GM19025 (cell line): ENCODE data around the gene CPVL.
"Not testable (repeated sequence)": the region's sequence is repeated elsewhere in the genome, so short reads cannot be mapped to it uniquely, and the experiment has no call there.

Experiments
- ATAC-seq: cut with Tn5 transposase; IDR thresholded peaks from one replicate; pipeline ENCODE4 v1.9.1; 2021; ENCODE audit warnings: mild to moderate bottlenecking, low read depth, moderate library complexity; ENCODE audit not compliant: unreplicated experiment

Gene CPVL

GRCh38 chr7:29122759-29123158 is 23.6 kb downstream of the CPVL start:
- ATAC-seq, result no peak

DNA sequence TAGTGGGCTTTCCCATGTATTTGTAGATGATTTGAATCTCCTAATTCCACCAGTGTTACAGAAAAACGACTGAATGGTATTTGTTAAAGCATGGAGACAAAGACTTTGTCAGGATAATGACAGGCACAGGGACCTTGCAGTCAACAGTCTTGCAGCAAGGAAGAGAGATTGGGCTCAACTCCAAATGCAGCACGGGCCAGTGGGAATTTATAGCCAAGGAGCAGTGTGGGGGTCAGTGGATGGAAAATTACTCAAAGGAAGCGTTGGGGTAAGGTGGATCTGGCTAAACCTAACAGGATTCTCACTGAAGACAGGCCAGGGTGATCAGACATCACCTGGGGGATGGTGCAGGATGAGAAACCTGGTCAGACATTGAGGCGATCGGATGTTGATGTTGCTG is 24.3 kb downstream of the CPVL start:
- ATAC-seq, result no peak

DNA sequence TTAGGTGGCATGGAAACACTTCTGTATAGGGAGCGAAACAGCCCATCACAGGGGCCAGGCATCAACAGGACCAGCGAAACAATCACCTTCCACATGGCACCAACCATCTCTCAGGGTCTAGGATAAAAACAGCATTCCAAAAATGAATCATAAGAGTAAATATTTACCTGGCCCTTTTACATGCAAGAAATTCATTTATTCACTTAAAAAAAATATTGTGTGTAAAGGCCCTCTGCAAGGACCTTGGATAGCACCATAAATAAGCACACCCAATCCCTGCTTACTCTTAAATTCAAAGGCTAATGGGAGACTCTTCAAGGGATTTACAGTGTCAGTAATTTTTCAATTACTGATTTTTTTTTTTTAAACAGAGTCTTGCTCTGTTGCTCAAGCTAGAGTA is 25.4 kb downstream of the CPVL start:
- no peak for ATAC-seq

DNA sequence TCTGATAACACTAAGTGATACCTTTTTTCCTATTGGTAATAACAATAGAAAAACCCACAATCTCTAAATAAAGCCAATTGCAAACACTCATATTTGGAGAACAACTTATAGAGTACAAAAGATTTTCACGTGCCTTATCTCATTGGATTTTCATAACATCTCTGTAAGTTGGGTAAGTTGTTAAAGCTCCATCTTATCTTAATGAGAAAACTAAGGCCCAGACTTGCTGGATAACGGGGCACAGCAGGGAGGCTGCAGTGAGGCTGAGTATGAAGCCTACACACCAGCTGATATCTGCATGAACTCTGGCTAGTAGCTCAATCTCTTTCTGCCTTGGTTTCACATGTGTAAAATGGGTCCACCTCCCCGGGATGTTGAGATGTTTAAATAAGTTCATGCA is 26.8 kb downstream of the CPVL start:
- no peak for ATAC-seq

DNA sequence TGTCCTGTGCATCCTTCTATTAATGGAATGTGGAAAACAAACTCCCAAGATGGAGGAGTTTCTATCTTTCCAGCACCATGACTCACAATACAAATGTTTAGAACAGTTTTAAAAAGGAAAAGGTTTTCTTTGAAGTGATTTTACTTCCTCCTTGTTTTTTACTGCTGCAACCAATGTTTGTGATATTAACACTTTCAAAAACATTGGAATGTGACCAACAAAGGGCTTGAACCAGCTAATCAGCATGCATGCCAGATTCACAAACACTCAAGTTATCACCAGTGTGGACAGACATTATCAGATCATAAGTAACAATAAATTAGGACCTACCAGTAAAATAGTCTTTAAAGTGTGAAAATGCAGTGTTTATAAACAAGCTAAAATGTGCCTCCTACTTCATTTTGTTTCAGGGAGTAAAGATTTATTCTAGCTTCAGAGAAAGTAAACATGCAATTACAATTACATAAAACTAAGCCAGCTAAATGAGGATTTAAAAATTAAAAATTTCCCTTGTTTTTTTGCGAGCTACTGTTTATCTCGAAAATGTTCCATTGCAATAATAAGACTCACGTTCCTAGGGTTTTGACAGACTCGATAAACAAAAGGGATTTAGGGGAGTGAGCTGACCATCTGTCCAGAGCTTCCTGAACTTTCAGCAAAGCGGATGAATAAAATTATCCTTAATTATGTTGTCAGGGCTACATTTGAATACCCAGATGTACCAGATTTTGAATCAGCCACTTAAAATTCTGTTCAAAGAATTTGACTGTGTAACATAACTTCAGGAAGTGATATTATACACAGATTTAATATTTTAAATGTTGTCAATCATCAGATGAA is 29.8 kb downstream of the CPVL start:
- no peak for ATAC-seq

GRCh38 chr7:29115753-29116152 is 30.6 kb downstream of the CPVL start:
- no peak for ATAC-seq

- ATAC-seq, result no peak
These were observed 31.1 kb downstream of the CPVL start for GRCh38 chr7:29115130-29115687.

DNA sequence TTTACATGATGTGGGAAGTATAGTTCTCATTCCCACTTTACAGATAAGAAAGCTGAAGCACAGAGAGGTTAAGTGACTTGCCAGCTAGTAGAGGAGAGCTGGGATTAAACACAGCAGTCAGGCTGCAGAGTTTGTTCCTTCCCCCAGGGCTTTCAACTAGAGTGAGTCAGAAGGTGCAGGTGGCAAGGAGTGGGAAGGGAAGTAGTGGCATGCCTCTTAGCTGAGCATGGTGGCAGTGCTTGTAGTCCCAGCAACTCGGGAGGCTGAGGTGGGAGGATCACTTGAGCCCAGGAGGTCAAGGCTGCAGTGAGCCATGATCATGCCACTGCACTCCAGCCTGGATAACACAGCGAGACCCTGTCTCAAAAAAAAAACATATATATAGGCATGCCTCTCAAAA is 32.1 kb downstream of the CPVL start:
- ATAC-seq, result not testable (repeated sequence)

DNA sequence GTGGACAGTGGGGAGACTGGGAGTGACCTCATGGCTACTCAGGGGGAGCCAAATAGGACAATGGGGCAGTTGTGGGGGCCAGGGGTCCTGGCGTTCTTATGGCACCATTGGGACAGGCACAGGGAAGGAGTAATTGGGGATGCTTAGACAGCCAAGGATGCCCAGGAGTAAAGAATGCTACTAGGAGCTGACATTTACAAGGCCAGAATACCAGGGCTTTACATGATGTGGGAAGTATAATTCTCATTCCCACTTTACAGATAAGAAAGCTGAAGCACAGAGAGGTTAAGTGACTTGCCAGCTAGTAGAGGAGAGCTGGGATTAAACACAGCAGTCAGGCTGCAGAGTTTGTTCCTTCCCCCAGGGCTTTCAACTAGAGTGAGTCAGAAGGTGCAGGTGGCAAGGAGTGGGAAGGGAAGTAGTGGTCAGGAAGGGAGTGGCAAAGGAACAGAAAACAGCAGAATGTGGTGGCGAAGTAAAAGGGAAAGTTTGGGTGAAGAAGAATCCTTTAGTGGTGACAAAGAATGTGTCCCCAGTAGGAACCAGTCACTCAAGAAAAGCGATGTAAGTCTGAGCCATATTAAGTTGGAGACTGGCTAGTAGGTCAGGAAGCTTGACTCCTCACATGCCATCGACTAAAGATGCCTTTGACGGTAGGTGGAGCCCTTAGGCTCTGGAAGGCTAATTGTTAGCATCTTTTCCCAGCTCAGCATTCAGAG is 32.8 kb downstream of the CPVL start:
- ATAC-seq, result no peak

DNA sequence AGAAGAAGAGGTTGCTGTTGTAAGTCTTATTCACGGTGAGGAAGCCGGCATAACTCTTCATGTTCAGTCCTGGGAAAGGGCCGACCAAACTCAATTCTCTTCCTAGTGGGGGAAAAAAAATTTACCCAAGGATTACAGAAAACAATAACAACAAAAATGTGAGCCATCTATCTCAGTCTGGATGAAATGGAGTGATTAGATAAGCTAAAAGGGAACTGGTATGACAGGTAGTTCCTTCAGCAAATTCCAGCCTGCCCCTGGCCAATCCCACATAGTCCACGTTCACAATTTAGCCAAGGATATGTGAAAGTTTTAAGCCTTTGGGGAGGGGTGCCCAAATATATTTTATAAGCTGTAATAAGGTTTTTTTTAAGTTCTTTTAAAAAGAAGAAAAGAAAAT is 33.6 kb downstream of the CPVL start:
- no peak for ATAC-seq

GRCh38 chr7:29109899-29110298 is 36.4 kb downstream of the CPVL start:
- no peak for ATAC-seq

GRCh38 chr7:29109358-29109757 is 37.0 kb downstream of the CPVL start:
- ATAC-seq, result no peak

DNA sequence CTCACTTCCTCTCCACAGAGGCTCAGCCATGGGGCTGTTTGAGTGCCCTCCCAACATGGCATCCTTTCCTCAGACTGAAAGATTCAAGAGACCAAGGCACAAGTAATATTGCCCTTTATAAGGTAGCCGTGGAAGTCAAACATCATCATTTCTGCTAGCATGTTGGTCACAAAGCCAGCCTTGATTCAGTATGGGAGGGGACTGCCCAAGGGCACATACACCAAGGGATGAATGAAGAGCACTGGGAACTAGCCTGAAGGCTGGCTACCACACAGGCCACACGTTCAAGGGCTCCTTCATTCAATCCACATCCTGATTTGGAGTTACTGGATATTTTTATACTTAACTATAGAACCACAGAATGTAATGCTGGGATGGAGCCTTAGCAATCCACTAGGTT is 39.3 kb downstream of the CPVL start:
- no peak for ATAC-seq

GRCh38 chr7:29106669-29106988 is 39.7 kb downstream of the CPVL start:
- no peak for ATAC-seq

GRCh38 chr7:29105752-29106668 is 40.3 kb downstream of the CPVL start:
- peak; percentile 63 for ATAC-seq

DNA sequence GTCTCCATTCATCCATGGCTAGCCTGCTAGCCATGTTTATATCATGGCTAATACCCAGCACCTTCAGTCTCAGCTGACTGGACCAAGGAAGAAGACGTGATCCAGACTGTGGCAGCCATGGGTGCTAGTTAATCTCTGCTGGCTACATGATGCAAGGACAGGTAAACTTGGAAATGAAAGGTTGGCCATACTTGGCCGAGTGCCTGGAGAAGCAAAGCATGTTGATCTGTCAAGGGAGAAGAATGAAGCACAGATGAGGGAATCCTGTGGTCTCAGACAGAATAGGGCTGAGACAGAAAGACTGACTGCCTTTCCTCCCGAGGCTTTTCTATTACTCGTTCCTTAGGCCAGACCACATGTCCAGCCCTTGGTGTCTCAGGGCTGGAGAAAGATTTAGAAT is 41.1 kb downstream of the CPVL start:
- no peak for ATAC-seq

DNA sequence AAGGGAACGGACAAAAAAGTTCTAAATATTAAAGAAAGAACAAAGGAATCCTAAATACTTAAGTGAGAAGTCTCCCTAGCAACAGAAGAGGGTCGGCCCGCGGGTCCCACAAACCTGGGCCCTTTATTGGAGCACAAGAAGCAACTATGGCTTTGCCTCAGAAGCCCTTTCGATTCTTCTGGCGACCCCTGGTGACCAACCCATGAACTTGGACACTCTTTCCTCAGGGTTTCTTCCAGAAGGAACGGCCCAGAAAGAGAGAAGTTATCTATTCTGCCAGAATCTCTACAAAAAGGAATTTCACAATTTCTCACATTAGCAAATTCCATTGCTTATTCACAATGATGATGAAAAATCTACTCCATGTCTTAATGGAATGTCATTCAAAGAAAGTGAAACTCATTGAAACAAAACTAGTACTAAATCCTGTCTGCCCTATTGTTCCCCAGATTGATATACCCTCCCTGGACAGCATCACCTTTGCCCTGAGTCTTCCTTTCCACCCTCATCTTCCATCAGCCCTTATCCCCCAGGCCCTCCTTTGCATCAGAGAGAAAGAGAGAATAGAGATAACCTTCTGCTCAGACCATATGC is 43.7 kb downstream of the CPVL start:
- no peak for ATAC-seq

GRCh38 chr7:29100924-29101323 is 45.4 kb downstream of the CPVL start:
- ATAC-seq, result no peak

DNA sequence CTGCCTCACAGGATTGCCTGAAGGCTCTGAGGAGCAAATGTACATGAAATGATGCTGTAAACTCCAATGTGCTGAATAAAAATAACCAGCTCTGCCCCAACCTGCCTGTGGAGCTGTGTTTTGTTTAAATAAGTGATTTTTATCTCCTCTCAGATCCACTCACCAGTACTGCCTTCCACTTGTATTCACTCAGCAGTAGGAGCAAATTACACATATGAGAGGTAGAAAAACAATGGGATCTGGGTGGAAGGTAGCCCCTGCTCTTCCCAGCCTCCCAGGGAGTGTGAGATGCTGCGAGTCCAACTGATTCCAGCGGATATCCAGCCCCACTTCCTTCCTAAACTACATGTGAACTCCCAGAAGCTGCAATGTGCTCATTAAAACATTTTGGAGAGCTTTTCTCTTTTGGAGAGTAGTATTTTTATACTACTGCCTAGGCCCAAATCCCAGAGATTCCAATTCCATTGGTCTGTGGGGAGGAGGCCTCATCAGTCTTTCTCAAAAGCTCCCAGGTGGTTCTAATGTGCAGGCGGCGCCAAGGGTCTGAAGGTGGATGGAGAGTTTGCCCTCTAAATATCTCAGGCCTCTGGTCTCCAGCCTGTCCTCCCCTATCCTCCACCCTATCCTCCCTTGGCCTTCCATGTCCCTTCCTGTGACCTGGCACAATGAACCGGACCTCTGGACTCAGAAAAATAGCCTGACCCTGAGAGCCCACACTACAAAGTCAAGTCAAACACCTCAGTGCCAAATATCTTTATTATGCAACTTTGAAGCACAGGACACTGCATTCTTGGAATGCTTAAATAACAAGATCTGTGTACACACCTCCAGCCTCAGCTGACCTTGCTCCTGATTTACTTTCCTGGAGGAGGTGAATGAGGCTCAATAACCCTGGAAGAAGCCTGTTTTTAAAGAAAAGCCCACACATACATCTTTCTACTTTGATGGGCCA is 46.2 kb downstream of the CPVL start:
- ATAC-seq, result no peak

- no peak for ATAC-seq
These were observed 49.9 kb downstream of the CPVL start for GRCh38 chr7:29096446-29096730.
